GM12874 (cell line): ENCODE data around the gene NT5C2.

ENCODE experiments used
- TF ChIP-seq, protein P1 (sequence below): IDR thresholded peaks from 2 replicates; pipeline ENCODE4 v1.5.1; 2011; ENCODE audit warnings: low read depth, mild to moderate bottlenecking, control low read depth, low read length, moderate library complexity; ENCODE audit not compliant: insufficient read depth

The NT5C2 gene

DNA sequence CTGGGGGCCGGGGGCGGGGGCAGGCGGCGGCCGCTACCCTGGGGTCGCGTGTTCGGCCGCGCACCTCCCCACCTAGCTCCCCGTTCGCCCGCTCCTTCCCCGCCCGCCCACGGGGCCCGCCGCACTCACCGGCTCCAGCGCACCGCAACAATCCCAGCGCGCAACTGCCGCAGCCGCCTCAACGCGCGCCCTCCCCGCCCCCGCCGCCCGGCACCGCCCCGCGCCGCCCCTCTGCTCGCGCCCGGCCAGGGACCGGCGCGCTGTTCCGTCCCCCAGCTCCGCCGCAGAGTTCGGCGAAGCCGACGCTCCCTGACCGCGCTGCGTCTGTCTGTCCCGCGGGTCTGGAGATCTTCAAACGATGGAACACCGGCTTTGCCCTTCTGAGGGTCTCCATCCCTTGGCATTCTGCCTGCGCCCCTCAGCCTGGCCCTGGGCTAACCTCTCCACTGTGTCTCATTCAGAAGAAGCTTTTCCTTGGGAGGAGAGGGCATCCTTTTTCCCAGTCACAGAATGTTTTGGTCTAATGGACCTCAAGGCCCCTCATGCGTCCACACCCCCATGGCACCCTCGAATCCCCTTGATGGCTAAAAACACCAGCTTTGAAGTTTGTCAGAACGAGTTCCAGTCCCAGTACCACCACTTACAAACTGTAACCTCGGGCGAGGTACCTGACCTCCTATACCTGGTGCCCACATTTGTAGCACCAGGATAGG is at the start of gene NT5C2:
TSS of gene NT5C2 (minus strand) at position 166 of the 713 bp plus-strand sequence. CDS start 18,314 bp downstream, outside the sequence.
- TF ChIP-seq, protein P1, sequence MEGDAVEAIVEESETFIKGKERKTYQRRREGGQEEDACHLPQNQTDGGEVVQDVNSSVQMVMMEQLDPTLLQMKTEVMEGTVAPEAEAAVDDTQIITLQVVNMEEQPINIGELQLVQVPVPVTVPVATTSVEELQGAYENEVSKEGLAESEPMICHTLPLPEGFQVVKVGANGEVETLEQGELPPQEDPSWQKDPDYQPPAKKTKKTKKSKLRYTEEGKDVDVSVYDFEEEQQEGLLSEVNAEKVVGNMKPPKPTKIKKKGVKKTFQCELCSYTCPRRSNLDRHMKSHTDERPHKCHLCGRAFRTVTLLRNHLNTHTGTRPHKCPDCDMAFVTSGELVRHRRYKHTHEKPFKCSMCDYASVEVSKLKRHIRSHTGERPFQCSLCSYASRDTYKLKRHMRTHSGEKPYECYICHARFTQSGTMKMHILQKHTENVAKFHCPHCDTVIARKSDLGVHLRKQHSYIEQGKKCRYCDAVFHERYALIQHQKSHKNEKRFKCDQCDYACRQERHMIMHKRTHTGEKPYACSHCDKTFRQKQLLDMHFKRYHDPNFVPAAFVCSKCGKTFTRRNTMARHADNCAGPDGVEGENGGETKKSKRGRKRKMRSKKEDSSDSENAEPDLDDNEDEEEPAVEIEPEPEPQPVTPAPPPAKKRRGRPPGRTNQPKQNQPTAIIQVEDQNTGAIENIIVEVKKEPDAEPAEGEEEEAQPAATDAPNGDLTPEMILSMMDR = no peak

GRCh38 chr10:103241262-103242011 is 48.4 kb upstream of the NT5C2 start:
- TF ChIP-seq, protein P1 = no peak

DNA sequence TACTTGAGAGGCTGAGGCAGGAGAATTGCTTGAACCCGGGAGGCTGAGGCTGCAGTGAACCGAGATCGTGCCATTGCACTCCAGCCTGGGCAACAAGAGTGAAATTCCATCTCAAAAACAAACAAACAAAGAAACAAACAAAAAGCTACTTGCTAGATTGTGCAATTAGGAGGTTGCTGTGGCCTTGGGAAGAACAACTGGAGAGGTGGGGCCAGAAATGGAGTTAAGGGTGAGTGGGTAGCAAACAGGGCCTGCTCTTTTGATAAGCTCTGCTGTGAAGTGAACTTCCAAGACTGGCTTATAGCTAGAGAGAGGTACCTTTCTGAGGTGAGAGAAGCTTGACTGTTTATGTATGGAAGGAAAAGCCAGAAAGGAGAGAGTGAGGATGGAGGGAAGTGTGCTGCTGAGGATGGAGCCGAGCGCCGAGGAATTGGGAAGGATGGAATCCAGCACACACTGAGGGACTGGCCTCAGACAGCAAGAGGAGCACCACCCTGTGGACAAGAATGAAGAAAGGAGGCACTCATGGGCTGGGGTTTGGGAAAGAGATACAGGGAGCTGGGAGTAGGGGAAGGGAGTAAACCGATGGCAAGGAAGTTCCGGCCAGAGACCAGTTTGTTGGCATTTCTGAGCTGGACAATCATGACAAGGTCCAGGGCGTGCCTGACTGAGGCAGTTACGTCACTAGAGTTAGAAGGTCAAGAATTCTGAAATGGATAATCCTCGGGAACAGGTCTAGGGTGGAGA is 45.6 kb upstream of the NT5C2 start:
- TF ChIP-seq, protein P1 = no peak

DNA sequence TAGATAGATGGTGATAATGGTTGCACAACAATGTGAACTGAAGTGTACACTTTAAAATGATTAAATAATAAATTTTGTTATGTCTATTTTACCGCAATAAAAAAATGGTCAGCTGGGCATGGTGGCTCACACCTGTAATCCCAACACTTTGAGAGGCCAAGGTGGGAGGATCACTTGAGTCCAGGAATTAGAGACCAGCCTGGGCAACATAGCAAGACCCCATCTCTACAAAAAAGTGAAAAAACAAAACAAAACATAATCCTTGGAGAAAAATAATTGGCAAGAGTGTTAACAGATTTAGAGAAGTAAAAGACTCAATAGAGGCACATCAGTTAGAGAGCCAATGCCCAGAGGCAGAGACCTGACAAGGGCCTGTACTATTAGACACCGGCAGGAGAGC is 42.7 kb upstream of the NT5C2 start:
- TF ChIP-seq, protein P1 = no peak

DNA sequence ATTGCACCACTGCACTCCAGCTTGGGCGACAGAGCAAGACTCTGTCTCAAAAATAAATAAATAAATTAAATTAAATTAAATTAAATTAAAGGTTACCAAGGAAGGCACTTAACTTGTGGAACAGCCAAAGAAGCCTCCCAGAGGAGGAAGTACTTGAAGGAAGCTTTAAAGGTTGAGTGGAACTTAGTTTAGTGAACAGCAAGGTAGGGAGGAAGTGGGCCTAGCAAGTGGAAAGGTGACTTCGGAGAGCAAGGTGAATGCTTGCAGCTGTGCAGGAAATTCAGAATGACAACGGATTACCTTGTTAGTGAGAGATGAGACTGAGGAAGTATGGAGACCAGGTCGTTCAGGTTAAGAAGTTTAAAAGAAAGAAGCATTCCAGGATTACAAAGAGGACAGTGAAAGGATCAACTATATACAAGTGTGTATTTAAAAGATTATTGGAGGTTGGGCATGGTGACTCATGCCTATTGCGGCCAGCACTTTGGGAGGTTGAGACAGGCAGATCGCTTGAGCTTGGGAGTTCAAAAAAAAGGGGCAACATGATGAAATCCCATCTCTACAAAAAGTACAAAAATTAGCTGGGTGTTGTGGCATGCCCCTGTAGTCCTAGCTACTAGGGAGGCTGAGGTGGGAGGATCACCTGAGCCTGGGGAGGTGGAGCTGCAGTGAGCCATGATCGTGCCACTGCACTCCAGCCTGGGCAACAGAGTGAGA is 39.9 kb upstream of the NT5C2 start:
- TF ChIP-seq, protein P1 = no peak

DNA sequence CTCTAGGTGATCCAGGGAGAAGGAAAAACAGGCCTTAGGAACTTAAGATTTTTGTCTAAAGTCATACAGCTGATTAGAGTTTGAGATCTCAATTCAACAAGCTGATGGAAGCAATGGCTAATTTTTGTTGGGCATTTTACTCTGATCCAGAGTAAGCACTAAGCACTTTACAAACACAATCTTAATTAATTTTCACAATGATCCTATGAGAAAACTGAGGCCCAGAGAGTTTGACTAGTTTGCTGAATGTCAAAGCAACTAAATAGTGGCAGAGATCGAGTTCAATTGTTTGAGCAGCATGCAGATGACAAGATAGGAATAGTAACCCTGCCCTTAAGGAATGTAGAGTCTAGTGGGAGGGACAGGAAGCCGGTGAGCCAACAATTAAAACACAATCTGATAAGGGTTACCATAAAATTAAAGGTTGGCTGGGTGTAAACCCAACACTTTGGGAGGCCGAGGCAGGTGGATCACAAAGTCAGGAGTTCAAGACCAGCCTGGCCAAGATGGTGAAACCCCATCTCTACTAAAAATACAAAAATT is 39.1 kb upstream of the NT5C2 start:
- TF ChIP-seq, protein P1 = no peak

DNA sequence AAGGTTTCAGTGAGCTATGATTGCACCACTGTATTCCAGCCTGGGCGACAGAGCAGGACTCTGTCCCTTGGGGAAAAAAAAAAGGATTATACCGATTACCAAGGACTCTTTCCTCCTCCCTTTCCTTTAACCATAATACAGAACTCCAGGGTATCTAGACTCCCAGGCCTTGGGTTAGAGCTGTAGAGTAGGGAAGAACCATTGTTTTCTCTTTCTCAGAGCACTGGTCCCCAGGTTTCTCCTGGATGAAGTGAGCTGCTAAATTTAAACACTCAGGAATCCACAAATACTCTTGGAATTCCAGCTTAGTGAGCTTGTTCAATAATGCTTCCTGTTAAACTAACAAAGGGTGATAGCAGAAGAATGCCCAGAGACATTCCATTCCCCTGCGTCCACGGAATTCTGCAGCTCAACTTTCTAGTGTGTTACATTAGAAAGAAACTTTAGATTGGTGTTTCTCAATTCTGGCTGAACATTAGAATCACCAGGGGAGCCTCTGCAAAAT is 38.0 kb upstream of the NT5C2 start:
- TF ChIP-seq, protein P1 = no peak
